Left lung (tissue), 10 donors: ENCODE measurements around the gene SERINC2. TPM values are rescaled to one million over a fixed set of nuclear protein-coding genes. Genes with fewer than 3 reads are reported as not detected.

ENCODE experiments used
- ATAC-seq: fragments of 200-7000 bp; cut with Tn5 transposase; one replicate; pipeline ENCODE4 v1.9.1; 2020; ENCODE audit warnings: moderate library complexity
- DNase-seq, 4 donors: peaks; one replicate each; pipeline ENCODE4 v3.0.0-alpha.2; 2013 to 2020
- H3K27ac ChIP-seq, 2 donors: fragments of 200-600 bp; sonication (generic) in 1 of 2; one replicate each; pipeline versions ENCODE4 v1.5.0 to v1.8.0; 2020 to 2021
- H3K27me3 ChIP-seq, 2 donors: fragments of 200-600 bp; sonication (generic) in 1 of 2; one replicate each; pipeline versions ENCODE4 v1.5.0 to v1.8.0; 2020 to 2021
- H3K36me3 ChIP-seq, 2 donors: fragments of 200-600 bp; sonication (generic) in 1 of 2; one replicate each; pipeline versions ENCODE4 v1.5.0 to v1.8.0; 2020 to 2021
- H3K4me1 ChIP-seq, 2 donors: fragments of 200-600 bp; one replicate each; pipeline ENCODE4 v1.8.0; 2021
- H3K4me3 ChIP-seq, 2 donors: fragments of 200-600 bp; sonication (generic) in 1 of 2; one replicate each; pipeline versions ENCODE4 v1.5.0 to v1.8.0; 2020 to 2021; ENCODE audit warnings: mild to moderate bottlenecking in 1 of 2
- H3K9me3 ChIP-seq, 2 donors: fragments of 200-600 bp; sonication (generic) in 1 of 2; one replicate each; pipeline versions ENCODE4 v1.5.0 to v1.8.0; 2020 to 2021
- intact Hi-C, 2 donors: fragments of 100-400 bp; cut with DNase I; formaldehyde crosslinking; loops; one replicate each; pipeline versions ENCODE4 v1.11.2 to v1.14.2; 2022
- polyA plus RNA-seq, 6 donors: library from polyadenylated mRNA; unstranded; fragments of 120-200 nt; gene quantifications; one replicate each; pipeline ENCODE4 v1.2.1, GENCODE V29; 2013; ENCODE audit not compliant: insufficient read length in 6 of 6
- total RNA-seq, 2 donors: library from RNA; stranded (reverse); fragmentation: NEBNext Ultra II Directional; extraction: Animal tissue kit (Norgen Biotek cat#: 25700); gene quantifications; one replicate each; pipeline ENCODE4 v1.2.1, GENCODE V29; 2021
- TF ChIP-seq, protein P1 (sequence below), 2 donors: fragments of 200-600 bp; sonication (generic) in 1 of 2; IDR thresholded peaks; one replicate each; pipeline versions ENCODE4 v1.5.0 to v1.8.0; 2021; ENCODE audit warnings: antibody characterized with exemption in 2 of 2
- donor health status: DM: no; HTN: yes; CAD: no.
- donor health status: DM: no; HTN: no; CAD: no.

Gene SERINC2
- total and polyA plus RNA-seq, 8 donors = 10.4 to 126 (median 14.2) TPM

DNA sequence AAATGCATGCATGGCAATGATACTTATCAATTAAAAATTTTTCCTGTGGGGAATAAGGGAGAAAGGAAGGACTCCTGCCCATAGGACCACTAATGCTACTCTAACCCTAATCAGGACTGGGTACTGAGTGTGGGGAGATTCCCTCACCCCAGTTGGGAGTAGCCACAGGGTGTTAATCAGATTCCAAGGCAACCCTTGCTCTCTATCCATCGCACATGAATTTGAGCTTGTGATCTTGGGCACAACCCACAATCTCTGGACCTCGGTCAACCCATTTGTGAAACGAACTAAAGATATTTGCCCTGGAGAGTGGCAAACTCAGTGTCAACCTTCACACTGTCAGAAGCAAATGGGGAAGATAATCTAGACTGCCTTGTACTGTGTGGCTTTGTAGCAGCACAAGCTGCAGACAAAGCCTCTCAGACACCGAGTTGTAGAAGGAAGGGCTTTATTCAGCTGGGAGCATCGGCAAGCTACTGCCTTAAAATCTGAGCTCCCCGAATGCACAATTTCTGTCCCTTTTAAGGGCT lies 69.5 kb downstream of the SERINC2 start:
- Histone ChIP-seq H3K27me3 (no peaks in the 10 kb centered on the region), H3K27ac (peak overlapping the region; percentile 41 to 67), H3K4me3 (no peak overlapping the region), H3K9me3 (peaks cover 0 to 2% of the 10 kb centered on the region in 2 donors), H3K4me1 (peaks cover 0 to 32% of the 10 kb centered on the region in 2 donors), H3K36me3 (no peaks in the 10 kb centered on the region)
- DNase-seq (no peak), ATAC-seq (peak; percentile 29)
- TF ChIP-seq, protein P1, sequence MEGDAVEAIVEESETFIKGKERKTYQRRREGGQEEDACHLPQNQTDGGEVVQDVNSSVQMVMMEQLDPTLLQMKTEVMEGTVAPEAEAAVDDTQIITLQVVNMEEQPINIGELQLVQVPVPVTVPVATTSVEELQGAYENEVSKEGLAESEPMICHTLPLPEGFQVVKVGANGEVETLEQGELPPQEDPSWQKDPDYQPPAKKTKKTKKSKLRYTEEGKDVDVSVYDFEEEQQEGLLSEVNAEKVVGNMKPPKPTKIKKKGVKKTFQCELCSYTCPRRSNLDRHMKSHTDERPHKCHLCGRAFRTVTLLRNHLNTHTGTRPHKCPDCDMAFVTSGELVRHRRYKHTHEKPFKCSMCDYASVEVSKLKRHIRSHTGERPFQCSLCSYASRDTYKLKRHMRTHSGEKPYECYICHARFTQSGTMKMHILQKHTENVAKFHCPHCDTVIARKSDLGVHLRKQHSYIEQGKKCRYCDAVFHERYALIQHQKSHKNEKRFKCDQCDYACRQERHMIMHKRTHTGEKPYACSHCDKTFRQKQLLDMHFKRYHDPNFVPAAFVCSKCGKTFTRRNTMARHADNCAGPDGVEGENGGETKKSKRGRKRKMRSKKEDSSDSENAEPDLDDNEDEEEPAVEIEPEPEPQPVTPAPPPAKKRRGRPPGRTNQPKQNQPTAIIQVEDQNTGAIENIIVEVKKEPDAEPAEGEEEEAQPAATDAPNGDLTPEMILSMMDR (IDR thresholded peaks at IDR 0.05) = no peak
- intact Hi-C loops = no loop called here

DNA sequence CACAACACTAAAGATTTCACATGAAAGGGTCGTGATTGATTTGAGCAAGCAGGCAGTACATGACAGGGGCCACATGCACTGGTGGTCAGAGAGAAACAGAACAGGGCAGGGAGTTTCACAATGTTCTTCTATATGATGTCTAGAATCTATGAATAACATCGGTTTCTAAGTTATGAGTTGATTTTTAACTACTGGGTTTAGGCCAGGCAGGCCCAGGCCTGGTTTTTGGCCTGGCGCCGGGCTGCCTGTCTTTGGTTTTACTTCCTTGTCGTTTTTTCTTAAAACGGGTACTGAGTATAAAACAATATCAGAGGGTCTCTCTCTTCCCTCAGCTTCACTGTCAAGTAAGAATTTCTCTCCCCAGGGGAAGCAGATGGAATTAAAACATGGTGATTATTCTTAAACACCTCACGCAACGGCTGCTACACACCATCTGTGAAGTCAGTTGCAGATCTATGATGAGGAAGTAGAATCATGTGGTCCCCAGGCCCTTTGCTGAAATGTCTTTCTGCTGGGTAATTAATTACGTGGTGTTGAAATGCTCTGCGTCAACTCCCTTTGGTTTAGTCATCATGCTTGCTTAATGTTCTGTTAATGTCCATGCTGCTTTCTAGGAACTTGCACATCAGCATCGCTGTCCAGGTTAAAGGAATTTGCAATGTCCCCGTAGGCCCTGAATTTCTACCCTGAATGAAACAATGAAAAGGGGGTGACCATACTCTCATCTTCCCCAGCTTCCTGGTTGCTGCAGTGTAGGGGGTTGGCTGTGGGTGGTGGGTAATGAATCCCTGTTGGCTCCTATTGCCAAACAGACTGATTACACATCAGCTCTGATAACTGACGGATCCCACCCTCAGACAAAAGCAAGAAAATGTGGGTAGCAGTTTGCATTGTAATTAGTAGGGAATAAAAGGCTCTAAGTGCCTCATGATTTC lies 70.3 kb downstream of the SERINC2 start:
- peak in 3 of 4 donors; percentile 46 to 68 (median 64) for DNase-seq
- TF ChIP-seq, protein P1 (IDR thresholded peaks at IDR 0.05) = no peak
- intact Hi-C loops = no loop called here
- peaks cover 0 to 32% of the 10 kb centered on the region in 2 donors for H3K4me1 ChIP-seq
- H3K36me3 ChIP-seq = no peaks in the 10 kb centered on the region
- peak; percentile 86 for ATAC-seq
- no peak overlapping the region for H3K4me3 ChIP-seq
- H3K9me3 ChIP-seq = peaks cover 0 to 2% of the 10 kb centered on the region in 2 donors
- H3K27me3 ChIP-seq = no peaks in the 10 kb centered on the region
- H3K27ac ChIP-seq = peak overlapping the region; percentile 41 to 67

Other genes starting within 250 kb of the SERINC2 start
- not detected for gene NKAIN1, start 173.3 kb upstream of the SERINC2 start, total RNA-seq
- 1 to 10 TPM; 1.7 to 3.2 (median 2.7) TPM for gene NKAIN1, start 173.3 kb upstream of the SERINC2 start, polyA plus RNA-seq
- gene SNRNP40, start 116.4 kb upstream of the SERINC2 start, total RNA-seq = 10 to 100 TPM; 33.9 to 46.5 TPM
- 10 to 100 TPM; 65.6 to 78.6 (median 68.9) TPM for gene SNRNP40, start 116.4 kb upstream of the SERINC2 start, polyA plus RNA-seq
- gene ZCCHC17, start 116.2 kb upstream of the SERINC2 start, total RNA-seq = 10 to 100 TPM; 20.1 to 23.4 TPM
- 10 to 100 TPM; 41.4 to 51.7 (median 45.4) TPM for gene ZCCHC17, start 116.2 kb upstream of the SERINC2 start, polyA plus RNA-seq
- gene FABP3, start 40.1 kb upstream of the SERINC2 start, total RNA-seq = 10 to 100 TPM; 17.1 to 71.0 TPM
- gene FABP3, start 40.1 kb upstream of the SERINC2 start, polyA plus RNA-seq = 10 to 100 TPM in 2 of 6 donors, 1 to 10 TPM in 4; 7.7 to 13.0 (median 8.1) TPM
- 100 to 1,000 TPM in 1 of 2 donors, 10 to 100 TPM in 1; 66.6 to 106 TPM for gene TINAGL1, start 163.3 kb downstream of the SERINC2 start, total RNA-seq
- gene TINAGL1, start 163.3 kb downstream of the SERINC2 start, polyA plus RNA-seq = 10 to 100 TPM; 34.0 to 55.1 (median 45.7) TPM
- gene HCRTR1, start 204.5 kb downstream of the SERINC2 start, total RNA-seq = not detected
- under 1 TPM in 4 of 6 donors, not detected in 2; 0.14 to 0.24 (median 0.17) TPM for gene HCRTR1, start 204.5 kb downstream of the SERINC2 start, polyA plus RNA-seq
- gene PEF1, start 231.7 kb downstream of the SERINC2 start, total RNA-seq = 10 to 100 TPM; 70.3 to 75.8 TPM
- 10 to 100 TPM; 55.4 to 66.3 (median 61.6) TPM for gene PEF1, start 231.7 kb downstream of the SERINC2 start, polyA plus RNA-seq